Mucosa of gallbladder (tissue), 1 donor: ENCODE measurements around the gene ARHGEF28. TPM values are rescaled to one million over a fixed set of nuclear protein-coding genes. Genes with fewer than 3 reads are reported as not detected.

Experiments
- DNase-seq: peaks from one replicate; pipeline ENCODE4 v3.0.0-alpha.2; 2020; ENCODE audit warnings: low spot score
- total RNA-seq: library from RNA; stranded (reverse); gene quantifications from one replicate; pipeline ENCODE4 v1.2.1, GENCODE V29; 2021
- donor health status: DM: no; HTN: no; CAD: no.

Gene ARHGEF28
- 29.9 TPM for total RNA-seq

GRCh38 chr5:73625944-73626811 is at the start of gene ARHGEF28:
TSS of gene ARHGEF28 (plus strand) at chr5:73626196. CDS start at chr5:73684852, 58,656 bp downstream.
- DNase-seq = peak; percentile 75

GRCh38 chr5:73582285-73583145 is 43.5 kb upstream of the ARHGEF28 start:
- no peak for DNase-seq

DNA sequence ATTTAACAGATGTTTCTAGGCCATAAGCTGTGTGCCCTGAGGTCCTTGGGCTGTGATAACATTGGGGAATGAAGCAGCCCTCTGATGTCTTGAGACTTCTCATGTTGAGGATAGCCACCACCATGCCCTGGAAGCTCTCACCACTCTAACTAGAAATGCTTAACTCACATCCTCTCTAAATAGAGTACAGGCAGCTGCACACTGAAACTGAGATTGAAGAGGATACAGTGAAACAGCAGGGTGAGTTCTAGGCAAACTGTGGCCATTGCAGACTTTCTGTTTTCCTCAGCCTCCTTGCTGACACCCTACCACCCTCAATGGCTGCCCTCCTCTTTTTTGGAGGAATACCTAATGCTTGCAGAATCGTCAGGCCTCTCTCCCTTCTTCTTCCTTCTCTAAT is 38.1 kb upstream of the ARHGEF28 start:
- no peak for DNase-seq

DNA sequence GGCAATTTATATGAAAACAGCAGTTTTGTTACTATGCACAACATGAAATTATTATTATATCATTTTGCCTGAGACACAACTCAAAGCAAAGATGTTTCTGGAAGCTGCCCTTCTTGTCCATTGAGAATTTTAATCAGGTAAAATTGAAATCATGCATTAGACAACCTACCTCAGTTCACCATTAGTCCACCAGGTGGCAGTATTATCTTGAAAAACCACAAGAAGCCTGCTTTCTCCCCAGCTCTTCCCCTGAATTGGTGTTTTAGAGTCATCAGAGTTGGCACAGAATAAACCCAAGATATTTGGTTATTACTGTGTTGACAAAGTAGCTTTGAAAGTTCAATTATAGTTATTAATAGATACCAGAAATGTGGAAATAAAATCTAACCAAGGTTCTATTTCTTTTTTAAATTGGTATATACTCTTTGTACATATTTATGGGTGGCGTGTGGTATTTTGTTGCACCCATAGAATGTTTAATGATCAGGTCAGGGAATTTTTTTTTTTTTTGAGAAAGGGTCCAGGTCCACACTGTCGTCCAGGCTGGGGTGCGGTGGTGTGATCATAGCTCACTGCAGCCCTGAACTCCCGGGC is 34.8 kb upstream of the ARHGEF28 start:
- peak; percentile 78 for DNase-seq

DNA sequence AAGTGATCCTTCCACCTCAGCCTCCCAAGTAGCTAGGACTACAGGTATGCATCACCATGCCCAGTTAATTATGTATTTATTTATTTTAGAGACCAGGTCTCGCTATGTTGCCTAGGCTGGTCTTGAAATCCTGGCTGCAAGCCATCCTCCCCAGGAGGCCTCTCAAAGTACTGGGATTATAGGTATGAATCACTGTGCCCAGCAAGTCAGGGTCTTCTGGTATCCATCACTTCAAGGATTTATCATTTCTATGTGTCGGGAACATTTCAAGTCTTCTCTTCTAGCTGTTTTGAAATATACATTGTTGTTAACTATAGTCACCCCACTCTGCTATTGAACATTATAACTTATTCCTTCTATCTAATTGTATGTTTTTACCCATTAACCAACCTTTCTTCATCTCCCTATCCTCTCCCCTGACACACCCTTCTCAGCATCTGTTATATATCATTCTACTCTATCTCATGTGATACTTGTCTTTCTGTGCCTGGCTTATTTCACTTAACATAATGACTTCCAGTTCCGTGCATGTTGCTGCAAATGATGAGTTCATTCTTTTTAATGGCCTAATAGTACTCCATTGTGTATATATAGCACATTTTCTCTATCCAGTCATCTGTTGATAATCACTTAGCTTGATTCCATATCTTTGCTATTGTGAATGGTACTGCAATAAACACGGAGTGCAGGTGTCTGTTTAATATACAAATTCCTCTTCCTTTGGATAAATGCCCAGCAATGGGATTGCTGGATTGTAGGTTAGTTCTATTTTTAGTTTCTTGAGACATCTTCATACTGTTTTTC is 34.1 kb upstream of the ARHGEF28 start:
- DNase-seq = no peak

DNA sequence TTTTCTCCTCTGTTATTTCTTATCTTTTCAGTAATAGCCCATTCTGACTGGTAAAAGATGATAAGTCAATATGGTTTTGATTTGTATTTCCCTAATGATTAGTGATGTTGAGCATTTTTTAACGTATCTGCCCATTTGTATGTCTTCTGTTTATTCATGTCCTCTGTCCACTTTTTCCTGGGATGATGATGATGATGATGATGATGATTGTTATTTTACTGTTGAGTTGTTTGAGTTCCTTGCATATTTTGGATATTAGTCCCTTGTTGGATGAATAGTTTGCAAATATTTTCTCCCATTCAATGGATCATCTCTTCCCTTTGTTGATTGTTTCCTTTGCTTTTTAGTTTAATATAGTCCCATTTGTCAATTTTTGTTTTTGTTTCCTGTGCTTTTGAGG is 33.4 kb upstream of the ARHGEF28 start:
- no peak for DNase-seq

DNA sequence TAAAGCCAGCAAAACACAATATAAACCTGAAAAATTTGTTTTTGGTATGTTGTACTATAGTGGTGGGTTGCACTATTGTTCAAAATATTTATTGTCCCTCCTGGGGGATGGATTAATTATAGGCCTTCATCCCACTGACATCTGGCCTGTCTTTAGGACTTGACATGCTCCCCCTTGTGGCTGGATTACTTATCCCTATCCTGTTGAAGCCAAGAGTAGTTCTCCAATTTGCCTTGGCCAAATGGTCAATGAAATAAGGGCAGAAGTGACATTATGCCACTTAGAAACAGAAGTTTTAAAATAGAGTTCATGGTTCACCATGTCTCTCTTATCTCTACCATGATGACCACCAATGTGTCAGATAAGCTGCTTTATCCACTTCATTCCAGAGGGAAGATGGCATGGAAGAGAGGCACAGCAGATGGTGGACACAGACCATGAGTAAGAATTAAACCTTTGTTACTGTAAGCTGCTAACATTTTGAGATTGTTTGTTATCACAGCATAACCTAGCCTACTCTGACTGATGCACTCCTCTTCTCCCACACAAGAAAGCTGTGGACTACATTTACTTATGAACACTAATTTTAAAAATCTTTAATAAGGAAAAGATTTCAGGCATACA is 29.2 kb upstream of the ARHGEF28 start:
- DNase-seq = no peak

GRCh38 chr5:73599380-73599779 is 26.6 kb upstream of the ARHGEF28 start:
- DNase-seq = no peak

- no peak for DNase-seq
Observed at GRCh38 chr5:73603998-73604397, 22.0 kb upstream of the ARHGEF28 start.

DNA sequence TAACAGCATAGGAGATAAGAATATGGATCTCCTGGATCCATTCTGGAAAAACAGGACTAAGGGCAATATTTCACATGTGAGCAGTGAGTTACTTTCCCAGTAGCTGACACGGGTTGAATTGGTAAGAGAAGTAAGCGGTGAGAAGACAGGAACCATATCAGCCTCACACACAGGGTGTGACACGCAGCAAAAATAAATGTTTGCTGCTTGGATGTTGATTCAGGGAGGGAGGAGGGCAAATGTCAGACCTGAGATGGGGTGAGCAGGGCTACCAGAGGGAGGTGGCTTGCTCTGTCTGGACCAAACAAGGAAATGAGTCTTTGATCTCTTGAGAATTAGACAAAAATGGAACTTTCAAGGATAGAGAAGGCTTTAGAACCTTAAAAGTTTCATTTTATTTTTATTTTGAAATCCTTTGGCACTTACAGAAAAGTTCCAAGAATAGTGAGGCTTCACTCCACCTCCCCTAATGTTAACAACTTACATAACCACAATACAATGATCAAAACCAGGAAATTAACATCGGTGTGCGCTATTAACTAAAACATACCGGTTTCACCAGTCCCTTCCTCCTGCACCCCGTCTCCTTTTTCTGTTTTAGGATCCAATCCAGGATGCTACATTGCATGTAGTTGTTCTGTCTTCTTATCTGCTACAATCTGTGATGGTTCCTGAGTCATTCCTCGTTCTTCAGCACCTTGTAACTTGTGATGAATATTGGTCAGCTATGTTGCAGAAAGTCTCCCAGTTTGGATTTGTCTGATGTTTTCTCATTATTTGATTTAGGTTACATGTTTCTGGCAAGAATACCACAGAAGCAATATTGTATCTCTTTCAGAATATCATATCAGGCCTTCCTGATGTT is 20.5 kb upstream of the ARHGEF28 start:
- DNase-seq = peak; percentile 76

DNA sequence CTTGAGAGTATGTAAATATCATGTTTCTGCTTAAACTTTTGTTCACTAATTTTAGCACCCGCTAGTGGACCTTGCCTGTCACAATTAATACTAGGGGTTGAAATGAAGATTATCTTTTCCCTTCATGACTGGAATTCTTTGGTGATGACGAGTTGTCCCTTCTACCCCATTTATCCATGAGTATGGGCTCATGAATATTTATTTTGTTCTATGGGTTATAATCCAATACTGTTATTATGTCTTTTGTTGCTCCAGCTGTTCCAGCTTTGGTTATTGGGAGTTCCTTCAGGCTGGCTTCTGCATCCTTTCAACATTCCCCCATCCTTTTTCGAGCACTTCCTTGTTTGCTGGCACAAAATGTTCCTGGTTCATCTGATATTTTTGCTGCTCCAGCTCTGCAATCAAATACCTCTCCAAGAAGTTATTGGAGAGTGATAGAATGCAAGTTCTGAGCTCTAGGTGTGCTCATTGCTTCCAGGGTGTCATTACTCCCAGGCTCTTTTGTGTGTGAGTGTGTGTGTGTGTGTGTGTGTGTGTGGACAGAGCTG is 19.7 kb upstream of the ARHGEF28 start:
- no peak for DNase-seq

- DNase-seq = no peak
Observed at GRCh38 chr5:73607228-73607627, 18.8 kb upstream of the ARHGEF28 start.

GRCh38 chr5:73612799-73613198 is 13.2 kb upstream of the ARHGEF28 start:
- DNase-seq = no peak

DNA sequence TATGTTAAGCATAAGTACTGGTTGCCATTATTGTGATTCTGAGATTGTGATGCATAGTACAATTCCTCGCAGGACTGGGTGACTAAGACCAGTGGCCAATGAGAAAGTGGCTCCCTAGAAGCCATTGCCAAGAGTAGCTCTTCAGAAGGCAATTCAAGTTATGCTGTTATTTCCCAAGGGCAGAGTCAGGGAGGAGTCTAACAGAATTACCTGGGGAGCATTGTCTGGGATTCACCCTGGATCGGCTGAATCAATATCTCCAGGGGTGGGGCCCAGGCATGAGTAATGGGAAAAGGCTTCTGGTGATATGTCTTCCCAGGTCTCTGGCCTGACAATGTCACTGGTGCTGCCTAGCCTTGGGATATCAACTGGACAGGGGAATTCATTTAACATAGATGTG is 10.9 kb upstream of the ARHGEF28 start:
- DNase-seq = peak; percentile 65

DNA sequence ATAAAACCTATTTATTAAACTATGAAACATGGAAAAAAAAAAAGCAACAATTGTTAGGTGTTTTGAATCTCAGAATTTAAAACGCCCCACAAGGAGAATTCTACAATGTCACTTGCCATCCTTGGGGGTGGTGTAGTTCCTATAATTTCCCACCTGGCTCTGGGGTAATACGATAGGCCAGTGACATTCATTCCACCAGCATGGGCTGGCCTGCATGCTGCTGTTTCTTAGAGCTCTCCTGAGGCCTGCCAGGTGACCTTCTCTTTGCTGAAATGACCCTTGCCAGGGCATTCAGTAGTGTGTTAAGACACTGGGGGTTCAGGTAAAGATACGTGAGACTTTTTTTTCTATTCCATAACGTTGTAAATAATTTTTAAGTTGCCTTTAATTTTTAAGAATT is 10.0 kb upstream of the ARHGEF28 start:
- no peak for DNase-seq

DNA sequence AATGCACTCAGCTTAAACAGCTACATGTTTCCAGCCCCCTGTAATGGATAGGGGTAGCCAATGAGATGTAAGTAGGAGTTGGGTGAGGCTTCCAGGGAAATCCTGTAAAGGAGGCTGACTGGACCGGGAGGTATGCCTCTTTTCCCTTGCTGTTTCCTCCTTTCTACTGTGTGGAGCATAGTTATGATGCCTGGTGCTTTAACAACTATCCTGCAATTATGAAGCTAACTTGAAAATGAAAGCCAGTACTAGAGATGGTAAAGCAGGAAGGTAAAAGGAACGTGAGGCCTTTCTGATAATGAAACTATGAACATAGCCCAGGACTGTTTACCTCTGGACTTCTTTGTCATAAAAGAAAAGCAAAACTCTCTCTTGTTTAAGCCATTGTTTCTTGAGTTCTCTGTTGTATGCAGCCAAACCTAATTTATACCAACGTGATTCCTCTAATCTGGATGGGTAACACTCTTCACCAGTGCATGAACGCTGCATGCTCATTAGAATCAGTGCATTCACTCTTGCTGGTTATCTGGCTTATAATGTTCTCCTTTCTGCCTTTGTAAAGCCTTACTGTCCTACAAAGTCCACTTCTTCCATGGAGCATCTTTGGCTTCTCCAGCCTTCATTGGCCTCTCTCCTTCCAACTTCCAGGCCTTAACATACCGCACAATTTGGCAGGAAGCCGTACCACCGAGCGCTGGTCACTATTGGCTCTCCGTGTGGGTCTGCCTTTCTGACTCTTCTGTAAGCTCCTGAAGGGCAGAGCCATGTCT is 8.3 kb upstream of the ARHGEF28 start:
- no peak for DNase-seq

DNA sequence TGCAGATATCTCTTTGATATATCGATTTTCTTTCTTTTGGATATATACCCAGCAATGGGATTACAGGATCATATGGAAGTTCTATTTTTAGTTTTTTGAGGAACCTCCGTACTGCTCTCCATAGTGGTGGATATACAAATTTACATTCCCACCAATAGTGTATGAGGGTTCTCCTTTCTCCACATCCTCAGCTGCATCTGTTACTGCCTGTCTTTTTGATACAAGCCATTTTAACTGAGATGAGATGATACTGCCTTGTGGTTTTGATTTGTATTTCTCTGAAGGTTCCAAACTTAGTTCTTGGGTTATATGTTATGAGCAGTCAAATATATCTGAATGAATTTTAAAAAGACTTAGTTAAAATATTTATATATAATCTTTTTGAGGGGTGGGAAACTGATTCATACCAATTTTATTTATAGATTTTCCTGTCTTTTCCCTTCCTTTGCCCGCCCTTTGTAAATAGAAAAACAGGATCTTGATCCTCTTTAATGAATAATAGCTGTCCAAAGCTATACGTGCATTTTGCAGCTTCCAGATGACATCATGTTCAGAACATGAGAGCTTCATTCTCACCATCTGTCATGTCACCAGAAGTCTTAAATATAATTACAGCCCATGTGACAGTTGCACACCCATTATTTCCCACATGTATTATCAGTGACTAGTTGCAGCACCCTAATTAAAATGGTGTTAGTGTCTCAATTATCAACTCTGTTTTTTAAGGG is 6.2 kb upstream of the ARHGEF28 start:
- no peak for DNase-seq

- no peak for DNase-seq
Observed at GRCh38 chr5:73620334-73620687, 5.7 kb upstream of the ARHGEF28 start.
